ENCODE data around the gene SCG5. TPM values are rescaled to one million over a fixed set of nuclear protein-coding genes. Genes with fewer than 3 reads are reported as not detected.

SCG5 gene
- total RNA-seq, 1 experiment from 2014 or later: 1.3 TPM

GRCh38 chr15:32743411-32744140 is 102.1 kb downstream of the SCG5 start:
- TF ChIP-seq EZH2 (IDR thresholded peaks at IDR 0.05; ENCODE audit: low read length, unreplicated experiment) (no peak), EZH2phosphoT487 (IDR thresholded peaks at IDR 0.05; ENCODE audit: borderline replicate concordance, low read length) (no peak), CTCF (conservative IDR thresholded peaks at IDR 0.05; ENCODE audit: low read depth, low read length) (no peak)
- H4K20me1 ChIP-seq (ENCODE audit: low read length): no peaks in the 10 kb centered on the region
- no peaks in the 10 kb centered on the region for H3K27me3 ChIP-seq (ENCODE audit: low read length)
- H3K36me3 ChIP-seq (ENCODE audit: low read depth, low read length): no peaks in the 10 kb centered on the region
- DNase-seq (peak; percentile 29), ATAC-seq (no peak)
- H3K9ac ChIP-seq (ENCODE audit: low read length): no peak overlapping the region
- H3K79me2 ChIP-seq (ENCODE audit: low read length): no peaks in the 10 kb centered on the region
- H3K4me1 ChIP-seq (ENCODE audit: insufficient read depth, low read length): no peaks in the 10 kb centered on the region
- H2AFZ ChIP-seq (ENCODE audit: low read length): no peak overlapping the region
- no peak overlapping the region for H3K4me2 ChIP-seq (ENCODE audit: low read length)
- no peaks in the 10 kb centered on the region for H3F3A ChIP-seq (ENCODE audit: low read length, unreplicated experiment)
- no peak overlapping the region for H3K27ac ChIP-seq (ENCODE audit: low read length)
- no TSS peak for BruUV-seq (replicated peaks)
- ChIA-PET POLR2A (ENCODE audit: unreplicated experiment) (interaction anchor here (0.7 kb wide), 1 partner anchor 1841 kb away, joined by 4 read pairs; no protein-coding TSS in a partner anchor), CTCF (interaction anchor here (0.6 kb wide), 1 partner anchor 444 kb away, joined by 4 read pairs; no protein-coding TSS in a partner anchor)
- H3K9me2 ChIP-seq (replicated peaks; ENCODE audit: low read length): no peaks in the 10 kb centered on the region
- H3K9me3 ChIP-seq (ENCODE audit: low read length): no peaks in the 10 kb centered on the region
- intact Hi-C loops (cut with micrococcal nuclease): no loop called here
- H3K4me3 ChIP-seq (ENCODE audit: low read length): no peak overlapping the region

- POLR2A ChIA-PET (ENCODE audit: unreplicated experiment): no interaction called here
- H2AFZ ChIP-seq (ENCODE audit: low read length): no peak overlapping the region
- intact Hi-C loops (cut with micrococcal nuclease): no loop called here
- ATAC-seq: no peak
- no peaks in the 10 kb centered on the region for H3F3A ChIP-seq (ENCODE audit: low read length, unreplicated experiment)
- no peaks in the 10 kb centered on the region for H3K79me2 ChIP-seq (ENCODE audit: low read length)
- H3K4me3 ChIP-seq (ENCODE audit: low read length): no peak overlapping the region
- no peaks in the 10 kb centered on the region for H3K36me3 ChIP-seq (ENCODE audit: low read depth, low read length)
- H3K4me2 ChIP-seq (ENCODE audit: low read length): no peak overlapping the region
- H3K9ac ChIP-seq (ENCODE audit: low read length): no peak overlapping the region
- CTCF ChIA-PET: no interaction called here
- H3K27me3 ChIP-seq (ENCODE audit: low read length): no peaks in the 10 kb centered on the region
- no peaks in the 10 kb centered on the region for H3K9me2 ChIP-seq (replicated peaks; ENCODE audit: low read length)
- no peaks in the 10 kb centered on the region for H3K4me1 ChIP-seq (ENCODE audit: insufficient read depth, low read length)
- no peaks in the 10 kb centered on the region for H4K20me1 ChIP-seq (ENCODE audit: low read length)
- H3K9me3 ChIP-seq (ENCODE audit: low read length): no peaks in the 10 kb centered on the region
- no peak for TF ChIP-seq CTCF (conservative IDR thresholded peaks at IDR 0.05; ENCODE audit: low read depth, low read length)
- no peak for TF ChIP-seq EZH2 (IDR thresholded peaks at IDR 0.05; ENCODE audit: low read length, unreplicated experiment)
- TF ChIP-seq EZH2phosphoT487 (IDR thresholded peaks at IDR 0.05; ENCODE audit: borderline replicate concordance, low read length): no peak
- no peak for DNase-seq
- no peak overlapping the region for H3K27ac ChIP-seq (ENCODE audit: low read length)
- BruUV-seq (replicated peaks): no TSS peak
These were observed 104.8 kb downstream of the SCG5 start for GRCh38 chr15:32746116-32746857.

Other genes starting within 250 kb of the SCG5 start
- gene GOLGA8K, start 238.4 kb upstream of the SCG5 start, total RNA-seq (2014; rRNA removed): 1.2 TPM in 1 of 2 replicates, not detected in the other
- gene GOLGA8O, start 186.1 kb upstream of the SCG5 start, total RNA-seq (2014; rRNA removed): 0.47 TPM in 1 of 2 replicates, not detected in the other
- 0.91 and 1.4 TPM in 2 replicates for gene GOLGA8N, start 48.3 kb upstream of the SCG5 start, total RNA-seq (2014; rRNA removed)
- gene ARHGAP11A, start 26.2 kb upstream of the SCG5 start, total RNA-seq (2014; rRNA removed): 38.2 and 43.0 TPM in 2 replicates
- gene GREM1, start 76.3 kb downstream of the SCG5 start, total RNA-seq (2014; rRNA removed): 0.58 and 1.6 TPM in 2 replicates

Data from PC-3 (cell line).